ENCODE measurements around the gene NXN. TPM values are rescaled to one million over a fixed set of nuclear protein-coding genes. Genes with fewer than 3 reads are reported as not detected.

Gene NXN
- total RNA-seq, 6 experiments from 2014 or later = 2.7 to 9.5 (median 8.0) TPM

DNA sequence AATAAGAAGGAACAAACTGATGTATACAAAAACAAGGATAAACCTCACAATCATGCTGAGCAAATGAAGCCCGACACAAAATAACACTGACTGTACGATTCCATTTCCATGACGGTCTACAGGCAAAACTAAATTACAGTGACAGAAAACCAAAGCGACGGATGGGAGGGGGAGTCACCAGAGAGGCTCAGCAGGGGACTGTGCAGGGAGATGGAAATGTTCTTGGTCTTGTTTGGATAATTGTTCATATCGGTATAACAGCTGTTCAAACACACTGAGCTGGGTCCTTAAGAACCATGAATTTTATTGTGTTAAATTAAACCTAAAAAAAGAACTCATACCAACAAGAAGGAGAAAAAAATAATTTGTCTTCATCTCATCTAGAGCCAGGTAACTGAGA is 97.8 kb downstream of the NXN start:
- Histone ChIP-seq H3K36me3 (no peaks in the 10 kb centered on the region), H3K4me3 (no peak overlapping the region), H3K9me3 (no peaks in the 10 kb centered on the region), H3K27me3 (no peaks in the 10 kb centered on the region), H3K27ac (peak overlapping the region in 1 of 3 donors; percentile 64), H3K4me1 (peaks cover 0 to 23% (median 5%) of the 10 kb centered on the region in 4 donors)
- WGBS (ENCODE audit: insufficient coverage, low coverage, low lambda C conversion rate, missing lambda C conversion rate) = 90% methylated on average over 6 of the region's 6 CpGs
- TF ChIP-seq CTCF (IDR thresholded peaks at IDR 0.05) = no peak
- TF ChIP-seq POLR2A (IDR thresholded peaks at IDR 0.05) = no peak
- no peak for ATAC-seq
- no peak for DNase-seq
- intact Hi-C loops (cut with DNase I) = loop anchor here in 1 of 2 donors (10.0 kb wide), 1 partner anchor 103 kb away; no protein-coding TSS in a partner anchor

DNA sequence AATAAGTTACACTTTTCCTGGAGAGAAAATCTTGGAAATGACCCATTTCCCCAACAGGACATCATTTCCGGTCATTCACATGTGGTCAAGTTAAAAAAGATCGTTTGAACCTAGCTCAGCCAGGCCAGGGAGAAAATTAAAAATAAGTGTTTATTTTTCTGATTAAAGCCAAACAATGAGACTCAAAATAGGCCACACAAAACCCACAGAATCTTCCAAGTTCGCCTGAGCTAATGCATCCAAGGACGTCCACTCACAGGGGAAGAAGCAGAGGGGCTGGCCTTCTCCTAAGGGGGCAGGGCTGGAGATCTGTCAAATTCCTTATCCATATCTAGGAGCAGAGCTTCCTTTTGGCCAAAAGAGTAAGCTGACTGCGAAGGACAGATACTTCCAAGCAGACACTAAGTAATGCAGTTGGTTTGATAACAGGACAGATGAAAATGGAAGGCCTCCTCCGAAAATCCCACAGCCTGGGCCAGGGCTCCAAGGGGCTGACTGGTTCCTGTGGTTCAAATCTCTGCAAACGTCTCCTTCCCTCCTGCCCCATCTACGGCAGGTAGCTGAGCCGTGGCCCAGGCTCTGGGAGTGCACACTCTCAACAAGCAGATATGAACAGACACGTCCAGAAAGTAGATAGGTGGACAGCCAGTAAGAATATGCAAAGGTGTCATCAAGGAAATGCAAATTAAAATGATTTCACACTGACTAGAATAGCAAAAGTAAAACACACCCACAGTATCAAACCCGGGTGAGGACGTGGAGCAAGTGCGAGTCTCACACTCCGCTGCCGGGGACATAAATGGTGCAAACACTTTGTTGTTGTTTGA is 98.9 kb downstream of the NXN start:
- ATAC-seq = peak; percentile 28 to 63 (median 48)
- intact Hi-C loops (cut with DNase I) = loop anchor here in 1 of 2 donors (10.0 kb wide), 1 partner anchor 104 kb away; no protein-coding TSS in a partner anchor
- H3K27me3 ChIP-seq = no peaks in the 10 kb centered on the region
- no peak overlapping the region for H3K4me3 ChIP-seq
- peak overlapping the region; percentile 61 to 71 (median 64) for H3K27ac ChIP-seq
- no peaks in the 10 kb centered on the region for H3K36me3 ChIP-seq
- no peaks in the 10 kb centered on the region for H3K9me3 ChIP-seq
- DNase-seq = no peak
- WGBS (ENCODE audit: insufficient coverage, low coverage, low lambda C conversion rate, missing lambda C conversion rate) = 58% methylated on average over 11 of the region's 15 CpGs
- peaks cover 0 to 20% (median 5%) of the 10 kb centered on the region in 4 donors for H3K4me1 ChIP-seq
- TF ChIP-seq POLR2A (IDR thresholded peaks at IDR 0.05) (no peak), CTCF (IDR thresholded peaks at IDR 0.05) (no peak)

- H3K36me3 ChIP-seq = no peaks in the 10 kb centered on the region
- TF ChIP-seq POLR2A (IDR thresholded peaks at IDR 0.05) = no peak
- peak; percentile 48 to 70 (median 61) for TF ChIP-seq CTCF (IDR thresholded peaks at IDR 0.05)
- DNase-seq = peak; percentile 74 to 79 (median 78)
- H3K4me3 ChIP-seq = no peak overlapping the region
- WGBS (ENCODE audit: insufficient coverage, low coverage, low lambda C conversion rate, missing lambda C conversion rate) = 39% methylated on average over 25 of the region's 26 CpGs
- ATAC-seq = peak; percentile 61 to 75 (median 71)
- no peaks in the 10 kb centered on the region for H3K9me3 ChIP-seq
- H3K27ac ChIP-seq = peak overlapping the region; percentile 41 to 71 (median 61)
- intact Hi-C loops (cut with DNase I) = loop anchor here in 1 of 2 donors (10.0 kb wide), 1 partner anchor 105 kb away; no protein-coding TSS in a partner anchor
- no peaks in the 10 kb centered on the region for H3K27me3 ChIP-seq
- H3K4me1 ChIP-seq = peaks cover 0 to 20% (median 5%) of the 10 kb centered on the region in 4 donors
Observed at GRCh38 chr17:879546-880442, 99.8 kb downstream of the NXN start.

DNA sequence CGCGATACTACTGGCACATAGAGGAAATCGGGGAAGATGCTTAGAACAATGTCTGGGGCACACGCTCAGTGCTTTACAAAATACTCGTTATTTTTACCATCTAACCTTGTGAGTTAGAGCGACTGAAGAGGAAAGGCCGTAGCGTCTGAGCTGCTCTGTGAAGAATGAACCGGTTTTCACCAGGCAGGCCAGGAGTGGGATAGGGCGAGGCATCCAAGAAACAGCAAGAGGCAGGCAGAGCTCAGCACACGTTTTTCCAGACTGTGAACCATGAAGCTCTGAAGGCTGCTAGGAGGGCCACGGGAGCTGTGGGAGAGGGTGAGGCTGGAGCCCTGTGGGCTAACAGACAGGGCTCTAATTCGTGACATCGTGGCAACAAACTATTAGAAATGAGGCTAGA is 101.9 kb downstream of the NXN start:
- no peaks in the 10 kb centered on the region for H3K27me3 ChIP-seq
- peaks cover 0 to 7% (median 0%) of the 10 kb centered on the region in 4 donors for H3K4me1 ChIP-seq
- no peak overlapping the region for H3K27ac ChIP-seq
- no peak overlapping the region for H3K4me3 ChIP-seq
- no peak for TF ChIP-seq CTCF (IDR thresholded peaks at IDR 0.05)
- TF ChIP-seq POLR2A (IDR thresholded peaks at IDR 0.05) = no peak
- no peaks in the 10 kb centered on the region for H3K36me3 ChIP-seq
- 83% methylated on average over 14 of the region's 14 CpGs for WGBS (ENCODE audit: insufficient coverage, low coverage, low lambda C conversion rate, missing lambda C conversion rate)
- no peaks in the 10 kb centered on the region for H3K9me3 ChIP-seq
- intact Hi-C loops (cut with DNase I) = no loop called here
- ATAC-seq = no peak
- no peak for DNase-seq
